HepG2 (cell line): Measurements from ENCODE around the gene UBQLN4. TPM values are rescaled to one million over a fixed set of nuclear protein-coding genes. Genes with fewer than 3 reads are reported as not detected.
A peak's percentile ranks its signal among the peaks of the same experiment; 100 is the strongest.

Source experiments
- CREM ChIP-seq, 2 experiments: sonication (generic) in 1 of 2; formaldehyde crosslinking in 1 of 2; IDR thresholded peaks; 2 replicates each; pipeline versions ENCODE4 v1.4.0 to v1.6.1; 2016 to 2020; ENCODE audit warnings: antibody characterized with exemption in 1 of 2, mild to moderate bottlenecking in 1 of 2, missing genetic modification reagents in 1 of 2
- ZKSCAN5 ChIP-seq: sonication (generic); formaldehyde crosslinking; IDR thresholded peaks from 2 replicates; pipeline ENCODE4 v1.5.1; 2020; ENCODE audit warnings: mild to moderate bottlenecking, missing genetic modification reagents
- ZKSCAN8 ChIP-seq: IDR thresholded peaks from 2 replicates; pipeline ENCODE4 v1.6.1; 2016; ENCODE audit warnings: borderline replicate concordance, missing genetic modification reagents, missing compliant biosample characterization
- ZNF17 ChIP-seq: sonication (generic); formaldehyde crosslinking; IDR thresholded peaks from 2 replicates; pipeline ENCODE4 v1.5.0; 2020; ENCODE audit warnings: mild to moderate bottlenecking, missing genetic modification reagents
- ZNF572 ChIP-seq: sonication (generic); formaldehyde crosslinking; IDR thresholded peaks from 2 replicates; pipeline ENCODE4 v1.5.1; 2020; ENCODE audit warnings: mild to moderate bottlenecking, missing genetic modification reagents
- ZNF629 ChIP-seq: sonication (generic); formaldehyde crosslinking; conservative IDR thresholded peaks from 2 replicates; pipeline ENCODE4 v1.5.0; 2020; ENCODE audit warnings: missing genetic modification reagents
- ZNF781 ChIP-seq: sonication (generic); formaldehyde crosslinking; IDR thresholded peaks from 2 replicates; pipeline ENCODE4 v1.5.1; 2020; ENCODE audit warnings: borderline replicate concordance, mild to moderate bottlenecking, missing genetic modification reagents; ENCODE audit errors: not compliant biosample characterization
- ZNF792 ChIP-seq: IDR thresholded peaks from 2 replicates; pipeline ENCODE4 v1.6.1; 2016
- polyA plus RNA-seq, 8 experiments: library from polyadenylated mRNA; depleted of rRNA in 3 of 8; stranded (reverse) in 7 of 8; unstranded in 1 of 8; fragments of >200 nt; fragmentation: Illumina TruSeq in 4 of 8; extraction: Trizol in 4 of 8; gene quantifications; 2 replicates each; pipeline versions ENCODE4 v1.2.1 to v1.2.3, GENCODE V29; 2011 to 2016; ENCODE audit warnings: low read depth in 4 of 8, missing spikeins in 1 of 8, mixed read lengths in 1 of 8; ENCODE audit not compliant: insufficient read depth in 1 of 8
- total RNA-seq, 5 experiments: library from RNA; depleted of rRNA; stranded (reverse); fragments of >200 nt; fragmentation: Illumina TruSeq; extraction: Trizol; gene quantifications; 2 replicates each; pipeline ENCODE4 v1.2.3, GENCODE V29; 2016; ENCODE audit warnings: low read depth in 1 of 5
- TF ChIP-seq, protein P1 (sequence below): sonication (generic); formaldehyde crosslinking; IDR thresholded peaks from 2 replicates; pipeline ENCODE4 v1.9.0; 2021; ENCODE audit warnings: mild to moderate bottlenecking, missing genetic modification reagents
- TF ChIP-seq, protein P2 (sequence below): IDR thresholded peaks from 2 replicates; pipeline ENCODE4 v1.6.1; 2016; ENCODE audit warnings: missing compliant biosample characterization, missing genetic modification reagents, borderline replicate concordance
- TF ChIP-seq, protein P3 (sequence below): sonication (generic); formaldehyde crosslinking; IDR thresholded peaks from 2 replicates; pipeline ENCODE4 v1.5.0; 2020; ENCODE audit warnings: mild to moderate bottlenecking, missing genetic modification reagents, borderline replicate concordance
- TF ChIP-seq, protein P4 (sequence below): sonication (generic); formaldehyde crosslinking; conservative IDR thresholded peaks from 2 replicates; pipeline ENCODE4 v1.8.0; 2022; ENCODE audit warnings: mild to moderate bottlenecking, moderate library complexity, missing genetic modification reagents

The UBQLN4 gene
- total and polyA plus RNA-seq, 2 of the 13 experiments (the other 11 are each of a cell fraction or from before 2014, with no cell fraction given), result 31.5 to 39.8 TPM

DNA sequence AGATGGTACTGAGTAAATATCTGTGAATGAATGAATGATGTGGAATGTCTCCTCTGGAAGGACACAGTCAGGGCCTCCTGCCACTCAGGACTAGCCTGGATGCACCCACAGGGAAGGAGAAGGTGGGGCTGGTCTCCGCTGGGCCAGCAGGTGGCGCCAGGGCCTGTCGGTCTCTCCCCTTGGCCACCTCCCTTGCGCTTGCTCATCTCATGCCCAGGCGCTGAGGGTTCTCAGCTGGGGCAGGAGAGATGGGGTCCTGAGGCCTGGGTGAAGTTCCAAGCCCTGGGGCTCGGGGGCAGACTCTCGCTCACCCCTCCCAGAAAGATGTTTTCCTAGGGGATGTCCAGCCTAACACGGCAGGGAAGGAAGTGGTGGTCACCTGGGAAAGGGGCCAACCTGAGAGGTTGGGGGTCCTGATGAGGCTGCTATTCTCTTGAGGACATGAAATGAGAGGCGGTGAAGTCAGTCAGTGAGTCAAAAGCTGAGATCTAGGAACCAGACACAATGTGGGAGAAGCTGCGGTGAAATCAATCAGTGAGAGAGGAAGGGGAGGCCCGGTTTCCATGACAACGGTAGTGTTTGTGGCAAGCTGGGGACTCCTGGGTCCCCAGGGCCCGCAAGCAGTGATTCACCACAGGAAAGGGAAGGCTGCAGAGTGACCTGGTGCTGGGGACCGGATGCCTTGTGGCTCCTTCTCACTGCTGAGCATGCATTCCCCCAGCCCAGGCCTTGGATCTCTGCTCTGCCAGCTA lies 43.2 kb upstream of the UBQLN4 start (continued):
- TF ChIP-seq, protein P1, sequence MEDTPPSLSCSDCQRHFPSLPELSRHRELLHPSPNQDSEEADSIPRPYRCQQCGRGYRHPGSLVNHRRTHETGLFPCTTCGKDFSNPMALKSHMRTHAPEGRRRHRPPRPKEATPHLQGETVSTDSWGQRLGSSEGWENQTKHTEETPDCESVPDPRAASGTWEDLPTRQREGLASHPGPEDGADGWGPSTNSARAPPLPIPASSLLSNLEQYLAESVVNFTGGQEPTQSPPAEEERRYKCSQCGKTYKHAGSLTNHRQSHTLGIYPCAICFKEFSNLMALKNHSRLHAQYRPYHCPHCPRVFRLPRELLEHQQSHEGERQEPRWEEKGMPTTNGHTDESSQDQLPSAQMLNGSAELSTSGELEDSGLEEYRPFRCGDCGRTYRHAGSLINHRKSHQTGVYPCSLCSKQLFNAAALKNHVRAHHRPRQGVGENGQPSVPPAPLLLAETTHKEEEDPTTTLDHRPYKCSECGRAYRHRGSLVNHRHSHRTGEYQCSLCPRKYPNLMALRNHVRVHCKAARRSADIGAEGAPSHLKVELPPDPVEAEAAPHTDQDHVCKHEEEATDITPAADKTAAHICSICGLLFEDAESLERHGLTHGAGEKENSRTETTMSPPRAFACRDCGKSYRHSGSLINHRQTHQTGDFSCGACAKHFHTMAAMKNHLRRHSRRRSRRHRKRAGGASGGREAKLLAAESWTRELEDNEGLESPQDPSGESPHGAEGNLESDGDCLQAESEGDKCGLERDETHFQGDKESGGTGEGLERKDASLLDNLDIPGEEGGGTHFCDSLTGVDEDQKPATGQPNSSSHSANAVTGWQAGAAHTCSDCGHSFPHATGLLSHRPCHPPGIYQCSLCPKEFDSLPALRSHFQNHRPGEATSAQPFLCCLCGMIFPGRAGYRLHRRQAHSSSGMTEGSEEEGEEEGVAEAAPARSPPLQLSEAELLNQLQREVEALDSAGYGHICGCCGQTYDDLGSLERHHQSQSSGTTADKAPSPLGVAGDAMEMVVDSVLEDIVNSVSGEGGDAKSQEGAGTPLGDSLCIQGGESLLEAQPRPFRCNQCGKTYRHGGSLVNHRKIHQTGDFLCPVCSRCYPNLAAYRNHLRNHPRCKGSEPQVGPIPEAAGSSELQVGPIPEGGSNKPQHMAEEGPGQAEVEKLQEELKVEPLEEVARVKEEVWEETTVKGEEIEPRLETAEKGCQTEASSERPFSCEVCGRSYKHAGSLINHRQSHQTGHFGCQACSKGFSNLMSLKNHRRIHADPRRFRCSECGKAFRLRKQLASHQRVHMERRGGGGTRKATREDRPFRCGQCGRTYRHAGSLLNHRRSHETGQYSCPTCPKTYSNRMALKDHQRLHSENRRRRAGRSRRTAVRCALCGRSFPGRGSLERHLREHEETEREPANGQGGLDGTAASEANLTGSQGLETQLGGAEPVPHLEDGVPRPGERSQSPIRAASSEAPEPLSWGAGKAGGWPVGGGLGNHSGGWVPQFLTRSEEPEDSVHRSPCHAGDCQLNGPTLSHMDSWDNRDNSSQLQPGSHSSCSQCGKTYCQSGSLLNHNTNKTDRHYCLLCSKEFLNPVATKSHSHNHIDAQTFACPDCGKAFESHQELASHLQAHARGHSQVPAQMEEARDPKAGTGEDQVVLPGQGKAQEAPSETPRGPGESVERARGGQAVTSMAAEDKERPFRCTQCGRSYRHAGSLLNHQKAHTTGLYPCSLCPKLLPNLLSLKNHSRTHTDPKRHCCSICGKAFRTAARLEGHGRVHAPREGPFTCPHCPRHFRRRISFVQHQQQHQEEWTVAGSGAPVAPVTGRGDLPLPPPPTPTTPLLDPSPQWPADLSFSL (CRISPR knock-in tag), result no peak
- no peak for TF ChIP-seq ZNF629
- TF ChIP-seq, protein P2, sequence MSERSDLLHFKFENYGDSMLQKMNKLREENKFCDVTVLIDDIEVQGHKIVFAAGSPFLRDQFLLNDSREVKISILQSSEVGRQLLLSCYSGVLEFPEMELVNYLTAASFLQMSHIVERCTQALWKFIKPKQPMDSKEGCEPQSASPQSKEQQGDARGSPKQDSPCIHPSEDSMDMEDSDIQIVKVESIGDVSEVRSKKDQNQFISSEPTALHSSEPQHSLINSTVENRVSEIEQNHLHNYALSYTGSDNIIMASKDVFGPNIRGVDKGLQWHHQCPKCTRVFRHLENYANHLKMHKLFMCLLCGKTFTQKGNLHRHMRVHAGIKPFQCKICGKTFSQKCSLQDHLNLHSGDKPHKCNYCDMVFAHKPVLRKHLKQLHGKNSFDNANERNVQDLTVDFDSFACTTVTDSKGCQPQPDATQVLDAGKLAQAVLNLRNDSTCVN, result no peak
- TF ChIP-seq, protein P3, sequence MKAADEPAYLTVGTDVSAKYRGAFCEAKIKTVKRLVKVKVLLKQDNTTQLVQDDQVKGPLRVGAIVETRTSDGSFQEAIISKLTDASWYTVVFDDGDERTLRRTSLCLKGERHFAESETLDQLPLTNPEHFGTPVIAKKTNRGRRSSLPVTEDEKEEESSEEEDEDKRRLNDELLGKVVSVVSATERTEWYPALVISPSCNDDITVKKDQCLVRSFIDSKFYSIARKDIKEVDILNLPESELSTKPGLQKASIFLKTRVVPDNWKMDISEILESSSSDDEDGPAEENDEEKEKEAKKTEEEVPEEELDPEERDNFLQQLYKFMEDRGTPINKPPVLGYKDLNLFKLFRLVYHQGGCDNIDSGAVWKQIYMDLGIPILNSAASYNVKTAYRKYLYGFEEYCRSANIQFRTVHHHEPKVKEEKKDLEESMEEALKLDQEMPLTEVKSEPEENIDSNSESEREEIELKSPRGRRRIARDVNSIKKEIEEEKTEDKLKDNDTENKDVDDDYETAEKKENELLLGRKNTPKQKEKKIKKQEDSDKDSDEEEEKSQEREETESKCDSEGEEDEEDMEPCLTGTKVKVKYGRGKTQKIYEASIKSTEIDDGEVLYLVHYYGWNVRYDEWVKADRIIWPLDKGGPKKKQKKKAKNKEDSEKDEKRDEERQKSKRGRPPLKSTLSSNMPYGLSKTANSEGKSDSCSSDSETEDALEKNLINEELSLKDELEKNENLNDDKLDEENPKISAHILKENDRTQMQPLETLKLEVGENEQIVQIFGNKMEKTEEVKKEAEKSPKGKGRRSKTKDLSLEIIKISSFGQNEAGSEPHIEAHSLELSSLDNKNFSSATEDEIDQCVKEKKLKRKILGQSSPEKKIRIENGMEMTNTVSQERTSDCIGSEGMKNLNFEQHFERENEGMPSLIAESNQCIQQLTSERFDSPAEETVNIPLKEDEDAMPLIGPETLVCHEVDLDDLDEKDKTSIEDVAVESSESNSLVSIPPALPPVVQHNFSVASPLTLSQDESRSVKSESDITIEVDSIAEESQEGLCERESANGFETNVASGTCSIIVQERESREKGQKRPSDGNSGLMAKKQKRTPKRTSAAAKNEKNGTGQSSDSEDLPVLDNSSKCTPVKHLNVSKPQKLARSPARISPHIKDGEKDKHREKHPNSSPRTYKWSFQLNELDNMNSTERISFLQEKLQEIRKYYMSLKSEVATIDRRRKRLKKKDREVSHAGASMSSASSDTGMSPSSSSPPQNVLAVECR (CRISPR knock-in tag), result no peak; the same call in 1 of the 2 replicates
- no peak for TF ChIP-seq ZNF572 (CRISPR knock-in tag)
- TF ChIP-seq ZNF792 (CRISPR knock-in tag), result peak; percentile 66
- TF ChIP-seq, protein P4, sequence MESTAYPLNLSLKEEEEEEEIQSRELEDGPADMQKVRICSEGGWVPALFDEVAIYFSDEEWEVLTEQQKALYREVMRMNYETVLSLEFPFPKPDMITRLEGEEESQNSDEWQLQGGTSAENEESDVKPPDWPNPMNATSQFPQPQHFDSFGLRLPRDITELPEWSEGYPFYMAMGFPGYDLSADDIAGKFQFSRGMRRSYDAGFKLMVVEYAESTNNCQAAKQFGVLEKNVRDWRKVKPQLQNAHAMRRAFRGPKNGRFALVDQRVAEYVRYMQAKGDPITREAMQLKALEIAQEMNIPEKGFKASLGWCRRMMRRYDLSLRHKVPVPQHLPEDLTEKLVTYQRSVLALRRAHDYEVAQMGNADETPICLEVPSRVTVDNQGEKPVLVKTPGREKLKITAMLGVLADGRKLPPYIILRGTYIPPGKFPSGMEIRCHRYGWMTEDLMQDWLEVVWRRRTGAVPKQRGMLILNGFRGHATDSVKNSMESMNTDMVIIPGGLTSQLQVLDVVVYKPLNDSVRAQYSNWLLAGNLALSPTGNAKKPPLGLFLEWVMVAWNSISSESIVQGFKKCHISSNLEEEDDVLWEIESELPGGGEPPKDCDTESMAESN, result no peak
- no peak for TF ChIP-seq ZNF781 (CRISPR knock-in tag)
- peak; percentile 55; the same call in 1 of the 2 replicates for TF ChIP-seq ZKSCAN8 (CRISPR knock-in tag)
- no peak for TF ChIP-seq CREM (IDR thresholded peaks at IDR 0.05)
- no peak for TF ChIP-seq CREM (CRISPR knock-in tag; IDR thresholded peaks at IDR 0.05)
- no peak for TF ChIP-seq ZNF17 (CRISPR knock-in tag)
- no peak for TF ChIP-seq ZKSCAN5 (CRISPR knock-in tag)
